ENCODE results near the gene TRIO.

The TRIO gene

GRCh38 chr5:14451871-14452270 lies 308.7 kb downstream of the TRIO start:
- no peak for DNase-seq (ENCODE audit: low read depth, low spot score)
- H3K27ac ChIP-seq = no peak overlapping the region

DNA sequence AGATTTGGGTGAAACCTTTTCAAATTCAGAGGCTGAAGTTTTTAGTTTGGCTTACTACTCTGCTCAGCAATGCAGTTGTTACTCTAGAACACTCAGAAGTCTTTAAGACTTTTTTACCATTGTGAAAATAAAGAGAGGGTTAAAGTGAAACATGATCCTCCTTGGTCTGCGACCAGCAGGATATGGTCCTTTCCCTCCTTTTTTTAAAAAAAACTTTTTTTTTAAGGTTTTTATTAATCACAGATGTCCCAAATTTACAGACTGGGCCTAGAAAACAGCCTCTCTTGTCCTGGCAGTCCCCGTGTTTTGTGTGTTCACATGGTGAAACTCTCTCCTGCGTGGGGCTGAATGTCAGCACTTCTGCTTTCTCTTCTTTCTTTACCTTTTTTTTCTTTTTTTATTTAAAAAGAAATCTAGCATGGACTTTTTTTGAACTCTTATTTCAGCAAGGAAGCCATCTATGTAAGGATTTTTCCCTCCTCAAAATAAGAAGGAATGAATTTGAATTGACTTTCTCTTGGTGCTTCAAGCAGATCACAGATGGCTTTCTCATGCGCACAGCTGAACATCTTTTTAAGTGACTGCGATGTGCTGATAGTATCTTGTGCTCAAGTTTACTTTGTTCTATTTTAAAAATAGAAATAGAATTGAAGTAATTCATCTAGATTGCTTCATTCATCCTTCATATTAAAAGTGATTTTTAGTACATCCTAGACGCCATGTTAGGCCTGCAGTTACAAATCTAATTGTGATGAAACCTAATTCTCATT lies 309.7 kb downstream of the TRIO start:
- no peak for DNase-seq (ENCODE audit: low read depth, low spot score)
- H3K27ac ChIP-seq = no peak overlapping the region

- no peak overlapping the region for H3K27ac ChIP-seq
- no peak for DNase-seq (ENCODE audit: low read depth, low spot score)
Observed at GRCh38 chr5:14453481-14453880, 310.3 kb downstream of the TRIO start.

GRCh38 chr5:14455814-14456321 lies 312.7 kb downstream of the TRIO start:
- H3K27ac ChIP-seq = no peak overlapping the region
- no peak for DNase-seq (ENCODE audit: low read depth, low spot score)

GRCh38 chr5:14457476-14457875 lies 314.3 kb downstream of the TRIO start:
- no peak overlapping the region for H3K27ac ChIP-seq
- DNase-seq (ENCODE audit: low read depth, low spot score) = no peak

- DNase-seq (ENCODE audit: low read depth, low spot score) = no peak
- no peak overlapping the region for H3K27ac ChIP-seq
Observed at GRCh38 chr5:14458414-14458813, 315.3 kb downstream of the TRIO start.

DNA sequence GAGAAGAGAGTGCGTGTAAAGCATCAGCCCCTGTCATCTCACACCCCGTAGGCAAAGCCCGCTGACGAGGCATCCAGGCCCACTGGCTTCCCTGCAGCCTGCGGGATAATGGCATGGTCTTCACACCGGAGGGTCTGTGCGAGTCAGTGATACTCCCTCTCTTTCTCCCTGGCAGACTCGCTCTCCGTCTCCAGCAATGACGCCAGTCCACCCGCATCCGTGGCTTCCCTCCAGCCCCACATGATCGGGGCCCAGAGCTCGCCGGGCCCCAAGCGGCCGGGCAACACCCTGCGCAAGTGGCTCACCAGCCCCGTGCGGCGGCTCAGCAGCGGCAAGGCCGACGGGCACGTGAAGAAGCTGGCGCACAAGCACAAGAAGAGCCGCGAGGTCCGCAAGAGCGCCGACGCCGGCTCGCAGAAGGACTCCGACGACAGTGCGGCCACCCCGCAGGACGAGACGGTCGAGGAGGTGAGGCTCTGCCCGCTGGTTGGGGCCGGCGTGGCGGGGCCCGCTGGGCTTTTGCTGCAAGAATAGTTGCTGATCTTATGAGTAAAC lies 317.8 kb downstream of the TRIO start:
- no peak overlapping the region for H3K27ac ChIP-seq
- no peak for DNase-seq (ENCODE audit: low read depth, low spot score)

DNA sequence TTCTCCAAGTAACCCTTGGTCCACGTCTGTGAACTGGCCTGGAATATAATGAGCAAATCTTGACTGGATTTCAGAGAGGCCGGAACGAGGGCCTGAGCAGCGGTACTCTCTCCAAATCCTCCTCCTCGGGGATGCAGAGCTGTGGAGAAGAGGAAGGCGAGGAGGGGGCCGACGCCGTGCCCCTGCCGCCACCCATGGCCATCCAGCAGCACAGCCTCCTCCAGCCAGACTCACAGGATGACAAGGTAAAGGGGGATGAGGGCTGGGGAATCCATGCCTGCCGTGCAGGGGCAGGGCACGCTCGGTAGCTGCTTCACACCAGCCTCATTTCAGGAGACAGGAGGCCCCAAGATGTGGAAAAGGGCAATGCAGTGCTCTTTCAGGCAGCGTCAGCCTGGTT lies 319.5 kb downstream of the TRIO start:
- peak overlapping the region; percentile 42 for H3K27ac ChIP-seq
- DNase-seq (ENCODE audit: low read depth, low spot score) = no peak

DNA sequence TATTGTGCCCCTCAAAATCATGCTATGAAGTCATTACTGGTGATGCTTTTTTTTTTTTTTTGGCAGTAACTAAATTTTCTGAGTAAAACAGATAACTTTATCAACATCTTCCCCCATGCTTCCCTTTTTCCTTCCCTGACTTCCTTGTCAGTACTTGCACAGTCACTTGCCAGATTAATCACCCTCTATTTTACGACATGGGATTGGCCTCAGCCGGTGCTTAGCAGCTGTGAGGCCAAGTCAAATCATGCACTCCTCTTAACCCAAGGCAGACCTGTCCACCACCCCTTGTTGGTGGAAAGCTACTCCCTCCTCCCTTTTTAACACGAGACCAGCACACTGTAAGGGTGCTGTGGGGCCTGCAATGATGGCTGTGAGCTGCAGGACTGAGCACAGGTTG lies 320.5 kb downstream of the TRIO start:
- DNase-seq (ENCODE audit: low read depth, low spot score) = peak; percentile 33
- peak overlapping the region; percentile 42 for H3K27ac ChIP-seq

- DNase-seq (ENCODE audit: low read depth, low spot score) = no peak
- peak overlapping the region; percentile 42 for H3K27ac ChIP-seq
Observed at GRCh38 chr5:14464096-14464495, 321.0 kb downstream of the TRIO start.

GRCh38 chr5:14464671-14465070 lies 321.5 kb downstream of the TRIO start:
- H3K27ac ChIP-seq = no peak overlapping the region
- no peak for DNase-seq (ENCODE audit: low read depth, low spot score)

DNA sequence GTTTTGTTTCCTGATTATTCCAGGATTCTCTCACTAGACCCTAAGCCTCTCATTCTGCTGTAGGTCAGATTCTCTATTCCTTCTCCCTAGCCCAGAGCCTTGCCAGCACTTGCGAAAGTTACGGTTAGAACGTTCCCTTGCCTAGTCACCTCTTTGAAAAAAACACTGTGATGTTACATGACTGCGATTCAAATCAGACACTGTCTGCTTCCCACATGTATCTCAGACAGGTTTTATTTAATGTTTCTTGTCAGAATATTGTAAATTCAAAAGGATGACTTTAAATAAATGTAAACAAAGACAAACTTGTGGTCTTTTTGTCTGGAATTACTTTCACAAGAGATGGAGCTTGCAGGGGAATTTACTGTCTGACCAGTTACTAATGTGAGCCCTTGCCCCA lies 322.0 kb downstream of the TRIO start:
- DNase-seq (ENCODE audit: low read depth, low spot score) = no peak
- no peak overlapping the region for H3K27ac ChIP-seq

- no peak overlapping the region for H3K27ac ChIP-seq
- no peak for DNase-seq (ENCODE audit: low read depth, low spot score)
Observed at GRCh38 chr5:14465776-14466175, 322.6 kb downstream of the TRIO start.

DNA sequence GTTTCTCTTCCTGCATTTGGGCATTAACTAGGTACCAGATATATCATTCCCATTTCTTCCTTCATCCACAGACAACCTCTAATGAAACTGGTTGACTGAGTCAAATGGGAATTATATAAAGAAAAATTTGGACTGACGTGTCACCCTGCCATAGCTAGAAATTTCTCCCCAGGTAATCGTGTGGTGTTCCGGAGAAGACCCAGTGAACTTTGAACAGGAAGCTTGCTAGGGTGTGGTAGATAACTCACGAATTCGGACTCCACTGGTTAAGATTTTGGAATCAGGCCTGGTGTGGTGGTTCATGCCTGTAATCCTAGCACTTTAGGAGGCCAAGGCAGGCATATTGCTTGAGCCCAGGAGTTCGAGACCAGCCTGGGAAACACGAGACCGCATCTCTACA lies 324.1 kb downstream of the TRIO start:
- no peak for DNase-seq (ENCODE audit: low read depth, low spot score)
- H3K27ac ChIP-seq = no peak overlapping the region

DNA sequence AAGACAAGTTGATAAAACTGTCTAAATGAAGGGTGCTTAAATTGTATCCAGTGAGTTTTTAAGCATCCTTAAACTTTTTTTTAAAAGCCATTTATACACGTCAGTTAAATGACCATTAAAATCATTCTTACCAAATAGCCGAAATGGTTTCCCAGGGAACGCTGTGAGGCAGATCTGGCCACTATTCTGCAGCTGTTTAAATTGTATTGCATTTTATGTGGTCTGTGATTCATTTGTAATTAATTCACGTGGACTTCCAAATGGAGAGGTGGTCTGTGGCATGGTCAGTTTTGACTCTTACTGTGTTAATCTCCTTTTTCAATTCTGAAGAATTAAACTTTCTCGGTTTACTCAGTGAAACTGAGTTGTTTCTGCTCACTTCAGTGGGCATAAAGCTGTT lies 324.7 kb downstream of the TRIO start:
- H3K27ac ChIP-seq = no peak overlapping the region
- no peak for DNase-seq (ENCODE audit: low read depth, low spot score)

GRCh38 chr5:14469551-14470377 lies 326.6 kb downstream of the TRIO start:
- DNase-seq (ENCODE audit: low read depth, low spot score) = no peak
- H3K27ac ChIP-seq = no peak overlapping the region

DNA sequence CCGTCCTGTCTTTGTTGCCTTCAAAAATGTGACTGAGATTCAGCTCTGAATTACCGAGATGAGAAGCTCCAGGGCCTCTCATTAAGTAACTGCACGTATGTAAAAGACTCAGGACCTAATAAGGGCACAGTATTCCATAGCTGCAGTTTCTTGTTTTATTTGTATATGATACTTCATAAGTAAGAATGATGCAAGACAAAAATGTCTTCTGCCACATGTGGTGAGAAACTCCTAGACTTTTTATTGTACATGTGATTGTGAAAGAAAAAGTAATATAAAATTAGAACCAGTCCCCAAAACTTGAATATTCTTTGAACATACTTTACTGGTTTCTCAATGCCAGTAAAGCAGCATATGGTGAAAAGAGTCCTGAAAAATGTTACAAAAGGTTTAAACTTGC lies 328.4 kb downstream of the TRIO start:
- DNase-seq (ENCODE audit: low read depth, low spot score) = no peak

GRCh38 chr5:14472986-14473567 lies 329.9 kb downstream of the TRIO start:
- H3K27ac ChIP-seq = peak overlapping the region; percentile 97
- no peak for DNase-seq (ENCODE audit: low read depth, low spot score)

More for the DNA sequence above, 328.4 kb downstream of the TRIO start:
- H3K27ac ChIP-seq = no peak overlapping the region

DNA sequence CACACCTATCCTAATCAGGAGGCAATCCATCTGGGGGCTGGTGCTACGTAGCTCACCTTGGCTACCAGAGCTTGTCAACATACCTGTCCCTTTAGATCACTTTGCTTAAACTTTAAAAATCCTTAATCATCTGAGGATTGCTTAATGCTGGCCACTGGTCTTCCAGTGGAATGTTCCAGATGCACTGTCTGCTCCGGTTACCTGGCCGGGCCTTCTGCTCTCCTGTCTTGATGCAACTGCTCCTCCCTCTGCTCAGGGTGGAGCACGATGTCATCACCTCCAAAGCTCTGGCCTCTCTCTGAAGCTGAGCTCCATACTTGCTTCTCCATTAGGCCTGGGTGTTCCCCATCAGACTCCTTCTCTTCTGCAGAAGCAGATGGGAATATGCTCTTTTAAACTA lies 331.9 kb downstream of the TRIO start:
- peak; percentile 64 for DNase-seq (ENCODE audit: low read depth, low spot score)
- peak overlapping the region; percentile 97 for H3K27ac ChIP-seq

- peak overlapping the region; percentile 97 for H3K27ac ChIP-seq
- peak; percentile 46 for DNase-seq (ENCODE audit: low read depth, low spot score)
Observed at GRCh38 chr5:14476786-14477435, 333.8 kb downstream of the TRIO start.
